ENCODE data around the gene ARMC7.

Gene ARMC7

DNA sequence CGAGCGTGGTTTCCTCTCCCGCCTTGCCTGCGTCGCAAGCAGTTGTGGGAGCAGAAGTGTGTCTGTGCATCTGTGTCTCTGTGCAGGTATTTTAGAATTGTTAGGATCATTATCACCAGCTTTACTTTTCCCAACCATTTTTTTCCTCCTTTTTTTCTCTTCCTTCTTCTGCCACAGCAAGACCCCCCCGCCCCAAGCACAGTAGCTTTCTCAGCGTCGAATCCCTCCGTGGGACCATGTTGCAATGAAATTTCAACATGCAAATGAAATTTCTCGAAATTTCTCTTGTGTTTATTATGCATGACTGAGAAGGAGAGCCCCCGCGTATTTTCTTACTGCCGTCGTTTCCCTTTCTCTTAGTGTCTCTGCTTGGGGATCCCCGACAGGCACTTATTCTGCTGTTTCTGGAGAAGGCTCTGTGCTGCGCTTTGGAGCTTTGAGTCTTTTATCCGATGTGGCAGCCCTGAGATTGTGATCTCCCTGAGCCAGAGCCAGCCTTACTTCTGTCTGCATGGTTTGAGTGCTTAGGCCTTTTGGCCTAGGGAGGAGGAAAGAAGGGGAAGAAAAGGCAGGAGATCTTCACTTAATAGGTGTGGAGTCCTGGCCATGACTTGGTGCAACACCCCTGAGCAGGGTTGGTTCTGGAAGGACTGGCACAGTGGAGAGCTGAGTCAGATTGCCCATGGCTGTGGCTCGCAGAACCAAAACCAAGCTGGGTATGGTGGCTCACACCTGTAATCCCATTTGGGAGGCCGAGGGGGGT, 5.0 kb downstream of the ARMC7 start:
- Histone ChIP-seq H3K4me1 (ENCODE audit: insufficient read depth, insufficient read length) (peaks cover 2% of the 10 kb centered on the region), H3K36me3 (ENCODE audit: insufficient read depth, insufficient read length, low read length) (peaks cover 15% of the 10 kb centered on the region), H3K27me3 (ENCODE audit: insufficient read depth, insufficient read length) (no peaks in the 10 kb centered on the region), H3K9ac (ENCODE audit: insufficient read length, low read depth) (peak overlapping the region; percentile 56), H3K9me3 (ENCODE audit: insufficient read depth, low read length) (no peaks in the 10 kb centered on the region), H3K4me3 (ENCODE audit: insufficient read length, low read depth) (no peak overlapping the region)
- no peak for DNase-seq (ENCODE audit: low read depth, low spot score)
- TF ChIP-seq SUZ12 (IDR thresholded peaks at IDR 0.05; ENCODE audit: extremely low read depth, insufficient read depth, insufficient read length), result no peak
- TF ChIP-seq YY1 (IDR thresholded peaks at IDR 0.05; ENCODE audit: insufficient read depth, insufficient read length), result no peak
- TF ChIP-seq ZNF274 (IDR thresholded peaks at IDR 0.05; ENCODE audit: low read depth, low read length), result no peak

DNA sequence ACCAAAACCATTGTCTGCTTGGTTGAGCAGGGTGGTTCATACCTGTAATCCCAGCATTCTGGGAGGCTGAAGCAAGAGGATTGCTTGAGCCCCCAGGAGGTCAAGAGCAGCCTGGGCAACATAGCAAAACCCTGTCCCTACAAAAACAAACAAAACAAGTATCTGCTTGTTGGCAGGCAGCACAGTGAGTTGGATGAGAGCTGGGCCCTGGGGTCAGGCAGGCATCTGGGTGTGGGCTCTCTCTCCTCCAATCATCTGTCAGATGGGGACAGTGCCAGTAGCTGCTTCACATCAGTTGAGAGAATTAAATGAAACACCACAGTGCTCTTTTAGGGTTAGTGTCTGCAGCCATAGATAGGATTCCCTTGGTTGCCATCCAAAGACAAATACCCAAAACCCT, 5.8 kb downstream of the ARMC7 start:
- Histone ChIP-seq H3K36me3 (ENCODE audit: insufficient read depth, insufficient read length, low read length) (peaks cover 15% of the 10 kb centered on the region), H3K4me1 (ENCODE audit: insufficient read depth, insufficient read length) (peaks cover 2% of the 10 kb centered on the region), H3K9me3 (ENCODE audit: insufficient read depth, low read length) (no peaks in the 10 kb centered on the region), H3K4me3 (ENCODE audit: insufficient read length, low read depth) (no peak overlapping the region), H3K9ac (ENCODE audit: insufficient read length, low read depth) (no peak overlapping the region), H3K27me3 (ENCODE audit: insufficient read depth, insufficient read length) (no peaks in the 10 kb centered on the region)
- no peak for DNase-seq (ENCODE audit: low read depth, low spot score)
- no peak for TF ChIP-seq YY1 (IDR thresholded peaks at IDR 0.05; ENCODE audit: insufficient read depth, insufficient read length)
- TF ChIP-seq ZNF274 (IDR thresholded peaks at IDR 0.05; ENCODE audit: low read depth, low read length), result no peak
- no peak for TF ChIP-seq SUZ12 (IDR thresholded peaks at IDR 0.05; ENCODE audit: extremely low read depth, insufficient read depth, insufficient read length)

DNA sequence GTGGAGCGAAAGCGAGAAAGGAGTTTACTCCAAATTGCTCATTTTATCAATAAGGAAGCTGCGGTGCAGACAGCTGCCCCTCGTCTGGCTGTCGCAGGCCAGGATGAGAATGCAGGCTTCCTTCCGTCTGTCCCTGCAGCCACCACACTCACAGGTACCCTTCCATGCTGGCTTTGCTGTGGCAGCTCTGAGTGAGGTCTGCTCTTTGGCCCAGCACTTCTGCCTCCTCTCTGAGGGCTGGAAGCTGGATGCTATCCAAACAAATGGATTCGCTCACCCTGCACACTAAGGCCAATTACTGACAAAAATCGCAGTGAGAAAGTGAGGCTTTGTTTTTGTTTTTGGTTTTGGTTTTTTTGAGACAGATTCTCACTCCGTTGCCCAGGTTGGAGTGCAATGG, 7.0 kb downstream of the ARMC7 start:
- TF ChIP-seq SUZ12 (IDR thresholded peaks at IDR 0.05; ENCODE audit: extremely low read depth, insufficient read depth, insufficient read length), result no peak
- no peak for TF ChIP-seq ZNF274 (IDR thresholded peaks at IDR 0.05; ENCODE audit: low read depth, low read length)
- DNase-seq (ENCODE audit: low read depth, low spot score), result no peak
- Histone ChIP-seq H3K36me3 (ENCODE audit: insufficient read depth, insufficient read length, low read length) (peaks cover 15% of the 10 kb centered on the region), H3K27me3 (ENCODE audit: insufficient read depth, insufficient read length) (no peaks in the 10 kb centered on the region), H3K4me3 (ENCODE audit: insufficient read length, low read depth) (no peak overlapping the region), H3K4me1 (ENCODE audit: insufficient read depth, insufficient read length) (peaks cover 2% of the 10 kb centered on the region), H3K9ac (ENCODE audit: insufficient read length, low read depth) (no peak overlapping the region), H3K9me3 (ENCODE audit: insufficient read depth, low read length) (no peaks in the 10 kb centered on the region)

DNA sequence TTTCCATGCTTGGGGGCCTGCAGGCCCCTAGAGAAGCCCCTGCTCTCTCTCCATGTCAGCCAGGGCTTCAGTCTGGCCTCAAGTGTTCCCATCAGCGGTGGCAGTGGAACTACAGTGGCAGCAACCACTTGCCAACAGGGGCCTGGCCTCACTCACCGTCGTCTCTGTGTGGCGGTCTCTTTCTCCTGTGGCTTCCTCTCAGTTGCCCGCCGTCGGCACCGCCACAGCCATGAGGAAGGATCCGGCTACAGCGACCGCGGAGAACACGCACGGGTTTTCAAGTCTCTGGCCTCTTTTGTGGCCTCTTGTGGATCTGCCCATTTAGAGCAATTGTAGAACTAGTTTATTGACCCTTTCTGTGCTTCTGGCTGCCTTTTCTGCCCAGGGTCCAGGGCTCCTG, 8.5 kb downstream of the ARMC7 start:
- H3K4me3 ChIP-seq (ENCODE audit: insufficient read length, low read depth), result no peak overlapping the region

DNA sequence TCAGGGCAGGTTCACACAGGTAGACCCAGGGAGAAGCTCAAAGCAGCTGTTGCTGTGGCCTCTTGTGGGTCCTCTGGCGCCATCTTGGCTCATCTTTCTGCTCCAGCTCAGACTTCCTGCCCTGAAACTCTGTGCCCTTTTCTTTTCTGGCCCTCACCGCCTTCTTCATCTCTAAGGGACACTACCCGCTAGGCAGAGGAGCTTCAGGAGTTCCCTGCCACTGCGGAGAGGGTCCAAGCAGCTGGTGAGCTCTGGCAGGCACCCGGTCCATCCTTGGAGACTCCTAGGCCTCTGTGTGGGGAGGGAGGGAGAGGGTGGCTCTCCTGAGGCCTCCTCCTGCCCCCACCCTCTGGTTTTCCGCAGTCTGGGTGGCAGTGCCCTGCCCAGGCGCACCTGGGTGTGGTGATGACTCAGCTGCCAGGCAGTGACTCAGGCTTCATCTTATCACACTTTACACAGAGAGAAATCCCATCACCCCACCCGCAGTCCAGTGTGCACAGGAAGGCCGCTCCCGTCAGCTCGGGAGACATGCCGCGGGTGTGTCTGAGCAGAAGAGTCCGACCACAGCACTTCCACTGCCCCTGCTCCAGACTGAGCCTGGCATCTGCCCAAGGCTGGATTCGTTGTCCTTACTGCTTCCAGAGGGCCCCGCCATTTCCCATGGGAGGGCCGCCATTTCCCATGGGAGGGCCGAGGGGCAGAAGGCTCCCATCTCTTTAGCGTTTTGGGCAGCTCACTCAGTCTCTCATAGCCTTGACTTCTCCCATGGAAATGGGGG, 14.5 kb downstream of the ARMC7 start:
- TF ChIP-seq SUZ12 (IDR thresholded peaks at IDR 0.05; ENCODE audit: extremely low read depth, insufficient read depth, insufficient read length), result no peak
- no peak for TF ChIP-seq ZNF274 (IDR thresholded peaks at IDR 0.05; ENCODE audit: low read depth, low read length)
- peaks cover 4% of the 10 kb centered on the region for H3K4me1 ChIP-seq (ENCODE audit: insufficient read depth, insufficient read length)
- H3K4me3 ChIP-seq (ENCODE audit: insufficient read length, low read depth), result no peak overlapping the region
- peaks cover 11% of the 10 kb centered on the region for H3K36me3 ChIP-seq (ENCODE audit: insufficient read depth, insufficient read length, low read length)
- H3K9ac ChIP-seq (ENCODE audit: insufficient read length, low read depth), result no peak overlapping the region
- no peaks in the 10 kb centered on the region for H3K27me3 ChIP-seq (ENCODE audit: insufficient read depth, insufficient read length)
- no peak for DNase-seq (ENCODE audit: low read depth, low spot score)
- H3K9me3 ChIP-seq (ENCODE audit: insufficient read depth, low read length), result no peaks in the 10 kb centered on the region

More for the DNA sequence above, 8.5 kb downstream of the ARMC7 start:
- TF ChIP-seq SUZ12 (IDR thresholded peaks at IDR 0.05; ENCODE audit: extremely low read depth, insufficient read depth, insufficient read length), result no peak
- no peak for TF ChIP-seq ZNF274 (IDR thresholded peaks at IDR 0.05; ENCODE audit: low read depth, low read length)
- TF ChIP-seq YY1 (IDR thresholded peaks at IDR 0.05; ENCODE audit: insufficient read depth, insufficient read length), result no peak
- H3K9me3 ChIP-seq (ENCODE audit: insufficient read depth, low read length), result no peaks in the 10 kb centered on the region
- H3K27me3 ChIP-seq (ENCODE audit: insufficient read depth, insufficient read length), result no peaks in the 10 kb centered on the region
- peaks cover 2% of the 10 kb centered on the region for H3K4me1 ChIP-seq (ENCODE audit: insufficient read depth, insufficient read length)
- H3K9ac ChIP-seq (ENCODE audit: insufficient read length, low read depth), result no peak overlapping the region
- peaks cover 15% of the 10 kb centered on the region for H3K36me3 ChIP-seq (ENCODE audit: insufficient read depth, insufficient read length, low read length)
- DNase-seq (ENCODE audit: low read depth, low spot score), result no peak

DNA sequence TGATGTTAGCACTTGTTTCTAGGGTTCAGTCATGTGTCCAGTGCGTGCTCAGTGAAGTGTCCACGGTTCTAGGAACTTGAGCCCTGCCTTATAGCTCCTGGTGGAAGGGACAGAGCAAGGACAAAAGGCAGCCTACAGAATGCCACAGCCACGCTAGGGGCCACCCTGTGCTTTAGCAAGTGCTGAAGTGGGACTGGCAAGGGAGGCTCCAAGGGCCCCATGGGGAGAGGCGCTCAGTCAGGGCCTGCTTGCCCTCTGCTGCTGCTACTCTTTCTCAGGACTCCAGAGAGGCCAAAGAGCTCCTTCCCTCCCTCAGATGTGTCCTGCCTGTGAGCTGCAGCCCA, 15.0 kb downstream of the ARMC7 start:
- no peak for TF ChIP-seq YY1 (IDR thresholded peaks at IDR 0.05; ENCODE audit: insufficient read depth, insufficient read length)
- TF ChIP-seq SUZ12 (IDR thresholded peaks at IDR 0.05; ENCODE audit: extremely low read depth, insufficient read depth, insufficient read length), result no peak
- no peak for TF ChIP-seq ZNF274 (IDR thresholded peaks at IDR 0.05; ENCODE audit: low read depth, low read length)
- no peak overlapping the region for H3K9ac ChIP-seq (ENCODE audit: insufficient read length, low read depth)
- no peaks in the 10 kb centered on the region for H3K27me3 ChIP-seq (ENCODE audit: insufficient read depth, insufficient read length)
- peaks cover 4% of the 10 kb centered on the region for H3K4me1 ChIP-seq (ENCODE audit: insufficient read depth, insufficient read length)
- H3K36me3 ChIP-seq (ENCODE audit: insufficient read depth, insufficient read length, low read length), result peaks cover 16% of the 10 kb centered on the region
- no peak for DNase-seq (ENCODE audit: low read depth, low spot score)
- no peaks in the 10 kb centered on the region for H3K9me3 ChIP-seq (ENCODE audit: insufficient read depth, low read length)
- no peak overlapping the region for H3K4me3 ChIP-seq (ENCODE audit: insufficient read length, low read depth)

DNA sequence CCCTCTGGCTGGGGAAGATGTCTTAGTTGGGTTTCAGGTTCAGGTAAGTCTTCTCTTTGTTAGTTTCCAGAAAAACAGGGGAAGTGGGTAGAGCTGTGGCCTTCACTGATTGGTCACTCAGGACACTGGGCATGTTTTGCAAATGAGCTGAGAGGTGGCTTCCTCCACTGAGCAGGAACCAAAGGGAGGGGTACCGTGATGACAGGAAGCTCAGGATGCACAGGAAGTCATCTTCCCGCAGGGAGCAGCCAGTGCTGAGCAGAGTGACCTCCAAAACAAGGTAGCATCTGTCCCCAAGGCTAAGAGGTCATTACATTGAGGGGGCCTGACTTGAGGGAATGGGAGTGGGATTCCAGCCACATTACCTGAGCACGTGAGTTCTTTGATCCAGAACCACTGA, 16.2 kb downstream of the ARMC7 start:
- Histone ChIP-seq H3K4me1 (ENCODE audit: insufficient read depth, insufficient read length) (peaks cover 12% of the 10 kb centered on the region), H3K9ac (ENCODE audit: insufficient read length, low read depth) (no peak overlapping the region), H3K27me3 (ENCODE audit: insufficient read depth, insufficient read length) (no peaks in the 10 kb centered on the region), H3K4me3 (ENCODE audit: insufficient read length, low read depth) (no peak overlapping the region), H3K36me3 (ENCODE audit: insufficient read depth, insufficient read length, low read length) (peaks cover 24% of the 10 kb centered on the region), H3K9me3 (ENCODE audit: insufficient read depth, low read length) (no peaks in the 10 kb centered on the region)
- DNase-seq (ENCODE audit: low read depth, low spot score), result no peak
- TF ChIP-seq YY1 (IDR thresholded peaks at IDR 0.05; ENCODE audit: insufficient read depth, insufficient read length), result no peak
- TF ChIP-seq SUZ12 (IDR thresholded peaks at IDR 0.05; ENCODE audit: extremely low read depth, insufficient read depth, insufficient read length), result no peak
- no peak for TF ChIP-seq ZNF274 (IDR thresholded peaks at IDR 0.05; ENCODE audit: low read depth, low read length)

Measured in NT2/D1 (cell line).